IPS-20b (cell line): ENCODE results near the gene IL10RA.
"Not testable (repeated sequence)": the region's sequence is repeated elsewhere in the genome, so short reads cannot be mapped to it uniquely, and the experiment has no call there.

Experiments used
- H3K27ac ChIP-seq: one replicate; pipeline ENCODE4 v1.5.1; 2013; ENCODE audit warnings: low read length
- H3K27me3 ChIP-seq: 2 replicates; pipeline ENCODE4 v1.6.1; 2013; ENCODE audit warnings: mild to moderate bottlenecking, low read length, inconsistent platforms; ENCODE audit not compliant: insufficient read depth
- H3K36me3 ChIP-seq: 2 replicates; pipeline ENCODE4 v1.6.1; 2013; ENCODE audit warnings: low read depth, mild to moderate bottlenecking, inconsistent platforms, low read length, moderate library complexity; ENCODE audit not compliant: insufficient read depth
- H3K4me1 ChIP-seq: 2 replicates; pipeline ENCODE4 v1.6.1; 2013; ENCODE audit warnings: mild to moderate bottlenecking, control low read depth, inconsistent platforms, low read length, moderate library complexity; ENCODE audit not compliant: insufficient read depth
- H3K4me3 ChIP-seq: 2 replicates; pipeline ENCODE4 v1.5.1; 2013; ENCODE audit warnings: mild to moderate bottlenecking, low read length, inconsistent platforms
- H3K9ac ChIP-seq: 2 replicates; pipeline ENCODE4 v1.6.1; 2013; ENCODE audit warnings: low read depth, mild to moderate bottlenecking, inconsistent platforms, low read length, moderate library complexity
- H3K9me3 ChIP-seq: 2 replicates; pipeline ENCODE4 v1.6.1; 2013; ENCODE audit warnings: mild to moderate bottlenecking, low read depth, low read length, inconsistent platforms; ENCODE audit not compliant: insufficient read depth

Gene IL10RA

GRCh38 chr11:117985953-117986887 is at the start of gene IL10RA:
TSS of gene IL10RA (plus strand) at chr11:117986394. CDS start at chr11:117986468, 74 bp downstream.
- H3K27me3 ChIP-seq: peaks cover 54% of the 10 kb centered on the region
- no peak within 1 kb of the TSS for H3K27ac ChIP-seq
- no peaks in the 10 kb centered on the region for H3K9me3 ChIP-seq
- no peaks in the 10 kb centered on the region for H3K4me1 ChIP-seq
- H3K9ac ChIP-seq: peak within 1 kb of the TSS; percentile 37; the same call in 1 of the 2 replicates
- H3K36me3 ChIP-seq: no peaks in the 10 kb centered on the region
- H3K4me3 ChIP-seq: peak within 1 kb of the TSS; percentile 74

DNA sequence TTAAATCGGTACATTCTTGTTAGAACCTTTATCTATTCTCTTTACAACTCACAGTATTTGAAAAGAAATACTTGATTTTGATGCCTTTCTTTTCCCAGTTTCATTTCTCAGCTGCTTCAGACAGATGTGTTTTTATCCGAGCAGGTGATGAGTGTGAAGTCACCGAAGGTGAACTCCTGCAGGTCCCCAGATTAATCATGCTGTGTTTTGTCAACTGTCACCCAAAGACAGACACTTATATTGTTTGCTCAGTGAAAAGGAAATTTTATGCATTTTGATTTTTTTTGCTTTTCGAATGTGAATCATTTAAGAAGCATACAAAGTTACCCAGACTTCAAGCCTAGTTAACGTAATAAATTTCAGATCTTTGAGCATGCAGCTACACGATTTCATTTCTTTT is 49.2 kb upstream of the IL10RA start:
- Histone ChIP-seq H3K9me3 (no peaks in the 10 kb centered on the region), H3K4me1 (peaks cover 4% of the 10 kb centered on the region; the same call in 1 of the 2 replicates), H3K9ac (no peak overlapping the region), H3K27me3 (no peaks in the 10 kb centered on the region), H3K27ac (no peak overlapping the region), H3K36me3 (no peaks in the 10 kb centered on the region), H3K4me3 (no peak overlapping the region)

DNA sequence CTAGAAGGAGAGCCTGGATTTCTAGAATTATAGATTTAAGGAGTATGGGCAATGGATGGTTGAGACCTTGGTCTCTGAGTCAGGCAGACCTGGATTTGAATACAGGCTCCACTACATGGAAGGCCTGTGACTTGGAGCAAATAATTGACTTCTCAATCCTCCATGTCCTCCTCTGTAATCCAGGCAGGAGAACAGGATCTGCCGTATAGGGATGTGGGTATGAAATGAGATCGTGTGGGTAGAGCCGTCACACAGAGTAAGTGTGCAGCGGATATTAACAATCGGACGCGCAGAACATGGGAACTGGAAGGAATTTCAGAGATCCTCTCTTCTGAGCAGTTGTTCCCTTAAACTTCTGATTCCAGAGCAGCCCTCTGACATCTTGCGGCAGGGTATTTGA is 45.5 kb upstream of the IL10RA start:
- Histone ChIP-seq H3K27me3 (no peaks in the 10 kb centered on the region), H3K4me3 (no peak overlapping the region), H3K9me3 (peaks cover 6% of the 10 kb centered on the region; the same call in 1 of the 2 replicates), H3K36me3 (no peaks in the 10 kb centered on the region), H3K27ac (no peak overlapping the region), H3K9ac (no peak overlapping the region), H3K4me1 (no peaks in the 10 kb centered on the region)

- H3K9ac ChIP-seq: no peak overlapping the region
- H3K4me1 ChIP-seq: no peaks in the 10 kb centered on the region
- H3K27me3 ChIP-seq: no peaks in the 10 kb centered on the region
- H3K36me3 ChIP-seq: no peaks in the 10 kb centered on the region
- no peak overlapping the region for H3K27ac ChIP-seq
- no peak overlapping the region for H3K4me3 ChIP-seq
- peaks cover 6% of the 10 kb centered on the region; the same call in 1 of the 2 replicates for H3K9me3 ChIP-seq
Observed at GRCh38 chr11:117941163-117941707, 45.0 kb upstream of the IL10RA start.

DNA sequence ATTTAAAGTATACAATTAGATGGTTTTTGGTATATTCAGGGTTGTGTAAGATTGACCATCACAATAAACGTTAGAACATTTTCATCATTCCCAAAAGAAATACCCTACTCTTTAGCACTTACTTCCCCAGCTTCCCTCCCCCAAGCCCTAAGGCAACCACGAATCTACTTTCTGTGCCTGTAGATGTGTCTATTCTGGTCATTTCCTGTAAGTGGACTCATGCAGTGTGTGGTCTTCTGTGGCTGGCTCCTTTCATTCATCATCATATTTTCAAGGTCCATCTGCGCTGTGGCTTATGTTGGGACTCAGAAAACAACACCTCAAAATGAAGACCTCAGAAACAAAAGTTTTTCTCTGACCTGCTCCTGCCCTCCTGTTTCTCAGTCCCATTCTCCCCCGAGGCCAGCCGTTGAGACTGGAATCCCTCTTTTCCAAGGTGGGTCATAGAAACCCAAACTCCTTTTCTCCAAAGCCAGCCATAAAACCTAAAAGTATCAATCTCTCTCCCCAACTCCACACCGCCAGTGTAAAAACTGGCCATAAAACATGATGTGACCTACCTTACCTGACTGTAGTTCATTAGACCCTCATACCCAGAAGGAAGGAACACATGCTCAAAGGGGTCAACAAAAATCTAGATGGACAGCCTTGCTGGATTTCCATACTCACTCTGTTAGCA is 44.1 kb upstream of the IL10RA start:
- peaks cover 6% of the 10 kb centered on the region; the same call in 1 of the 2 replicates for H3K9me3 ChIP-seq
- no peaks in the 10 kb centered on the region for H3K4me1 ChIP-seq
- H3K27me3 ChIP-seq: no peaks in the 10 kb centered on the region
- no peak overlapping the region for H3K4me3 ChIP-seq
- no peak overlapping the region for H3K27ac ChIP-seq
- H3K9ac ChIP-seq: no peak overlapping the region
- H3K36me3 ChIP-seq: no peaks in the 10 kb centered on the region

DNA sequence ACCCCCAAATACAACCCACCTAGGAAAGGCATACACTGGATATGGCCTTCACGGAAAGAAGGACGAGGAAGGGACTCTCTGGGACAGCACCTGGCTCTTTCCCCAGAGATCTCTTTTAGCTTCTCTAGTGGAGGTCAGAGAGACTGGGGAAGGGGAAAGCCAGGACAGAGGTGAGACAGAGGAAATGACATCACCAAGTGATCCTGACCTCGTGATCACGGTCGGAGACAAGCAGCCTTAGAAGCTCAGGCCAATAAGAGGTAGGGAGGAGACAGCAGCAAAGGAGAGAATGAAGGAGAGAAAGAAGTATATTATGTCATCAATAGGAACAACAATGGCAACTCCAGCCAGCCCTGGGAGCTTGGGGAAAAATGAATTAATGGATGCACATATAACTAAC is 41.6 kb upstream of the IL10RA start:
- Histone ChIP-seq H3K4me1 (no peaks in the 10 kb centered on the region), H3K9ac (no peak overlapping the region), H3K27ac (no peak overlapping the region), H3K27me3 (no peaks in the 10 kb centered on the region), H3K9me3 (peaks cover 6% of the 10 kb centered on the region; the same call in 1 of the 2 replicates), H3K4me3 (no peak overlapping the region), H3K36me3 (no peaks in the 10 kb centered on the region)

- Histone ChIP-seq H3K9ac (no peak overlapping the region), H3K27ac (no peak overlapping the region), H3K27me3 (no peaks in the 10 kb centered on the region), H3K4me3 (no peak overlapping the region), H3K9me3 (peaks cover 6% of the 10 kb centered on the region; the same call in 1 of the 2 replicates), H3K4me1 (no peaks in the 10 kb centered on the region), H3K36me3 (no peaks in the 10 kb centered on the region)
Observed at GRCh38 chr11:117945047-117945810, 41.0 kb upstream of the IL10RA start.

DNA sequence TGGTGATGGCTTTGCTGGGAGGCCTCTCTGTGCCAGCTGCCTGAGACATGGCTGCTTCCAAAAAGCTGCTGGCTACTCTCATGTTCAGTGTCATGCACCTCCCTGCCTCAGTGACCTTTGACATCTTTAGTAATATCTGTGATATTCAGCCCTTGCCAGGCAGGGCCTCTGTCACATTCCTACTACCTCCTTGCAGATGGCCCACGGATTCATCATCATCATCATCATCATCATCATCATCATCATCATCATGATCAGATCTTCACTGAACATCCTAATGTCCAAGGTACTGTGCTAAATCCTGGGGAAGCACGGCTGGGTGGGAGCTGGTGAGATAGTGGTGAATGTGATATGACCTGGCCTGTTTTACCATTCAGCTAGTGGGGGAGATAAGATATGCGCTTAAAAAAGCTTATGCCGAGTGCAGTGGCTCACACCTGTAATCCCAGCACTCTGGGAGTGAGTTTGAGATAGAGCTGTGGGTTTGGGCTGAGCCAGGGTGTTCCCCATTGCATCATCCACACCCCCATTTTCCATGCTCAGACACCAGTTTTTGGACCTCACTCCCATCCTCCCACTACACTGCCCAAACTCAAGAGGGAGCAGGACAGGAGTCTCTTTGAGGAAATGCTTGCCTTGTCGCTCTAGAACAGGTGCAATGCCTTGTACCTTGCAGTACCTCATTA is 39.9 kb upstream of the IL10RA start:
- H3K27ac ChIP-seq: no peak overlapping the region
- no peaks in the 10 kb centered on the region for H3K4me1 ChIP-seq
- H3K36me3 ChIP-seq: no peaks in the 10 kb centered on the region
- H3K27me3 ChIP-seq: no peaks in the 10 kb centered on the region
- H3K4me3 ChIP-seq: no peak overlapping the region
- no peak overlapping the region for H3K9ac ChIP-seq
- H3K9me3 ChIP-seq: peaks cover 6% of the 10 kb centered on the region; the same call in 1 of the 2 replicates

GRCh38 chr11:117946842-117947526 is 39.2 kb upstream of the IL10RA start:
- H3K36me3 ChIP-seq: no peaks in the 10 kb centered on the region
- H3K27me3 ChIP-seq: no peaks in the 10 kb centered on the region
- no peak overlapping the region for H3K27ac ChIP-seq
- H3K4me3 ChIP-seq: no peak overlapping the region
- peaks cover 6% of the 10 kb centered on the region; the same call in 1 of the 2 replicates for H3K9me3 ChIP-seq
- no peaks in the 10 kb centered on the region for H3K4me1 ChIP-seq
- H3K9ac ChIP-seq: no peak overlapping the region

DNA sequence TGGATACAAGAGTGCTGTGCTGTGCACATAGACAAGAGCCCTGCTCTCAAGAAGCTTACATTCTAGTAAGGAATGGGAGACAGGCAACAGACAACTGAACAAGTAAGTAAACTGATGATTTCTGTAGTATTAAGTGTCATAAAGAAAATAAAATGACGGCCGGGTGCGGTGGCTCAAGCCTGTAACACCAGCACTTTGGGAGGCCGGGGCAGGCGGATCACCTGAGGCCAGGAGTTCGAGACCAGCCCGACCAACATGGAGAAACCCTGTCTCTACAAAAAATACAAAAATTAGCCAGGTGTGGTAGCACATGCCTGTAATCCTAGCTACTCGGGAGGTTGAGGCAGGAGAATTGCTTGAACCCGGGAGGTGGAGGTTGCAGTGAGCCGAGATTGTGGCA is 38.4 kb upstream of the IL10RA start:
- not testable (repeated sequence) for H3K9ac ChIP-seq

More for the DNA sequence above, 38.4 kb upstream of the IL10RA start:
- not testable (repeated sequence) for H3K4me1 ChIP-seq, H3K9me3 ChIP-seq, H3K4me3 ChIP-seq, H3K27ac ChIP-seq, H3K27me3 ChIP-seq, H3K36me3 ChIP-seq
